ENCODE results near the gene CFHR2. TPM values are rescaled to one million over a fixed set of nuclear protein-coding genes. Genes with fewer than 3 reads are reported as not detected.

The CFHR2 gene
- total RNA-seq = not detected in 2 replicates

DNA sequence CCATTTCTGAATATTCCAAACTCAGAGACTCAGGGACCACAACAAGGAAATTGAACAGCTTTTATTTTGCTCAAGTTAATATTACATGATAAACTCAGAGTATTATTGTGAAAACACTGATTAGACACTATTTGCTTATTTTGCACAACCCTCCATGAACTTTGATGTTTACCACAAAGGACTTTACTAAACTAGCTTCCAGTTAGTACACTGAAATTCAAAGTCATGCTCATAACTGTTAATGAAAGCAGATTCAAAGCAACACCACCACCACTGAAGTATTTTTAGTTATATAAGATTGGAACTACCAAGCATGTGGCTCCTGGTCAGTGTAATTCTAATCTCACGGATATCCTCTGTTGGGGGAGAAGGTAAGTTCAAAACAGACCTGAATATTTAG lies at the start of gene CFHR2:
Gene CFHR2 (plus strand): TSS at position 171 of the 400 bp plus-strand sequence. CDS start 143 bp downstream, at position 314.

GRCh38 chr1:196977278-196977677 lies 33.7 kb downstream of the CFHR2 start, which contains the start of gene CFHR5:
CFHR5 (plus strand) TSS chr1:196977556; CDS start chr1:196977665, 109 bp downstream.

Other genes starting within 250 kb of the CFHR2 start
- gene CFHR3, start 168.9 kb upstream of the CFHR2 start, total RNA-seq = not detected in 2 replicates
- gene CFHR1, start 124.0 kb upstream of the CFHR2 start, total RNA-seq = not detected in 2 replicates
- gene CFHR4, start 55.7 kb upstream of the CFHR2 start, total RNA-seq = not detected in 2 replicates
- not detected in 2 replicates for gene CFHR5, start 33.8 kb downstream of the CFHR2 start, total RNA-seq
- gene F13B, start 123.5 kb downstream of the CFHR2 start, total RNA-seq = not detected in 2 replicates
- gene ASPM, start 202.9 kb downstream of the CFHR2 start, total RNA-seq = 5.2 and 49.2 TPM in 2 replicates

Measured in mesangial cell (primary cell).